ENCODE results near the gene ASCC3.
"Not testable (repeated sequence)": the region's sequence is repeated elsewhere in the genome, so short reads cannot be mapped to it uniquely, and the experiment has no call there.

Gene ASCC3

DNA sequence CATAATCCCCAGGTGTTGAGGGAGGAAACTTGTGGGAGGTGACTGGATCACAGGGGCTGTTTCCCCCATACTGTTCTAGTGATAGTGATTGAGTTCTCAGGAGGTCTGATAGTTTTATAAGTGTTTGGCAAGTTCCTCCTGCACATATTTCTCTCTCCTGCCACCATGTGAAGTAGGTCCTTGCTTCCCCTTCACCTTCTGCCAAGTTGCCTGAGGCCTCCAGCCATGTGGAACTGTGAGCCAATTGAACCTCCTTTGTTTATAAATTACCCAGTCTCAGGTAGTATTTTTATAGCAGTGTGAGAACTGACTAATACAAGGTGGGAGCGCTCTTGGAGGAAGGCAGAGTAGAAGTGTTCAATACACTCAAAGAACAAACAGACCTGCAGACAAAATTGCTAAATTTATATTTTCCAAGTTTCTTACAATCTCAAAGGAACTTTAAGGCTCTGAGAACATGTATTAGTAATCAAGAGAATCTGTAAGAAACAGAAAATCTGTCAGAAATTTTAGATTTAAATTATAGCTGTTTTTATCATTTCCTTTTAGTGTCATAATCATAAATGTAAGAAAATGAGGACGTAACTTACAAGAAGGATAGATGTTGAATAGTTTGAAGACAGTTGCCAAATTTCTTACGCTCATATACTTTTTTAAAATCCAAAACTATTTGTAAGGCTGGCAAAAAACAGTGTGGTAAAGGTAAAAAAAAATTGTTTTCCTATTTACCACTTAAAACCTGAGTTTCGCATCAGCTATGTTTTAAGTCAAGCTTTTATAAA is 77.7 kb downstream of the ASCC3 start:
- no peak for DNase-seq (ENCODE audit: low read depth in 2 of 2)

DNA sequence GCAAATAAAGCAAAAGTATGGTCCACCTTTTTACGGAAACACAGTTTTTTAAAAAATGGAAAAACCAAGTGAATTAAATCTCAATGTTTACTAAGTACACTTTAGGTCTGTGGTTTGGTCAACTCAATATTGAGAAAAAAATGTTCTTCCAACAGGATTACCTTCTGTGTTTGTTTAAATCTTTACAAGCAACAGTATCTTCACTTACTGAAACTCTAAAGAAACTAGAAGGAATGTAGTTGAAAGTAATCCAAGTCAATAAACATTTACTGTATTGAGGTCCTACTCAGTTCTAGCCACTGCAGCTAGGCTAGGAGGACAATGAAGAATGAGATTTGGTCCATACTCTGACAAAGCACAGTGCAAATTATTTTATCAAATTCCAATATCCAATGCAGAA is 80.1 kb downstream of the ASCC3 start:
- DNase-seq (ENCODE audit: low read depth in 2 of 2): no peak

DNA sequence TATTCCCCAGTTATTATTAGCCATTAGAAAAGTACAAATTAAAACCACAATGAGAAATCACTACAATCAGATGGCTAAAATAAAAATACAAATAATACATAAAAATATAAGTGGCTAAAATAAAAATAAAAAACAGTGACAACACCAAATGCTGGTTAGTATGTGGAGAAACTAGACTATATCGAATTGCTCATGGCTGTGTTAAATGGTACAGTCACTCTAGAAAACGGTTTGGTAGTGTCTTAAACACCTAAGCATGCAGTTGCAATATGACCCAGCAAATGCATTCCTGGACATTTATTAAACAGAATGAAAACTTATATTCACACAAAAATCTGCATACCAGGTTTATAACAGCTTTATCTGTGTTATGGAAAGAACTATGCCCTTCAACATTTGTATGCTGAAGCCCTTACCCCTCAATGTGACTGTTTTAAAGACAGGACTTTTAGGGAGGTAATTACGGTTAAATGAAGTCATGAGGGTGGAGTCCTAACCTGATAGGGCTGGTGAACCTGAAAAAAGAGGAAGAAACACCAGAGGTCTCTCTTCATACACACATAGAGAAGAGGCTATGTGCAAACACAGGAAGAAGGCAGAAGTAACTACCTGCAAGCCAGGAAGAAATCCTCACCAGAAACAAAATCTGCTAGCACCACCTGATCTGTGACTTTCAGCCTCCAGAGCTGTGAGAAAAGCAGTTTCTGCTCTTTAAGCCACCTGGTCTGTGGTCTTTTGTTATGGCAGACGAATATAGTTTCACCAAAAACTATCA is 84.9 kb downstream of the ASCC3 start:
- DNase-seq (ENCODE audit: low read depth in 2 of 2): no peak

DNA sequence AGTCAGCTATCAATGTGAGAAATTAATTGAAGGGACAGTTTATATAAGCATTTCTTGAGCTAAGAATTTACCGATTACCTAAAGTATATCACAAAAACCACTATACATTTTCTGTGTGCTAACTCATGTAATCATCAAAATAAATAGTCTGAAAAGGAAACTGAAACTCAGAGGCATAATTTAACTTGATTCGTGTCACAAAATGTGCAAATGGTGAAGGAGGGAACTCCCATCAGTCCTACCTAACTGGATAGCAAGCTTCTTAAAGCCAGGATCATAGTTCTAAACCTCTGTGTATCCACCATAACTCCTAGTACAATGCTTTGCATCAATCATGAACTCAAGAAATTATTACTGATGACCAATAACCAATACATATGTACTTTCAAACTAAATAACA is 91.0 kb downstream of the ASCC3 start:
- no peak for DNase-seq (ENCODE audit: low read depth in 2 of 2)

DNA sequence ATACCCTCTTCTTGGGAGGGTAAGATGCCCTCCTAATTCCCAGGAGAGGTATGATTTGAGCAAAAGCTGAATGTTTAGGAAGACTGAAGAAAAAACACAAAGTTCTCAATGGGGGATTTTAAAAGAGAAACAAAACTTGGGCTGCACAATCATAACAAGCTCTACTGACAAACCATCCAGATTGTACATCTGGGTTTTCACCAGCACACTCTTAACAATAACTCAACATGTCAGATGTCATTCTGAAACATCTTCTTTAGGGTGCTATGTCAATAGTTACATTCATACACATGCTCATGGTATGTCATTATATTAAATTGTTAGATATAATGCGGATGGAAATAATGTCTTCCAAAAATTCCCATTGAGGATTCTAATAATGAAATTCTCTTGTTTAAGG is 95.1 kb downstream of the ASCC3 start:
- no peak for DNase-seq (ENCODE audit: low read depth in 2 of 2)

DNA sequence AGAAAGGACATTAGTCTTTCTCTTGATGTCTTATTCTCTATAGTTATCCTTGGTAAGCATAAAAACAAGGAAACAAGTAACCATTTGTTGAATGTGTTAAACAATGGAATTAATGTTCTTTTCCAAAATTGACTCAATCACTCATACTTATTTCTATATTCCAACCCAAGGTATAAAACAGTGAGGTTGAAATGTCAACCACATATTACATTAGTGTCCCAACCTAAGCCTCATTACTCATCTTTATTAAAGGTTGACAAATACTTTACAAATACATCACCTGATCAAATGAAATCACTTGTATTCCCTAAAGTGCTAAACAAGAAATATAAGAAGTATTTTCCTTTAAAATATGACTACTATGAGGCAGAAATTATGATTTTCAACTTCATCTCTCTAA is 100.5 kb downstream of the ASCC3 start:
- no peak for DNase-seq (ENCODE audit: low read depth in 2 of 2)

DNA sequence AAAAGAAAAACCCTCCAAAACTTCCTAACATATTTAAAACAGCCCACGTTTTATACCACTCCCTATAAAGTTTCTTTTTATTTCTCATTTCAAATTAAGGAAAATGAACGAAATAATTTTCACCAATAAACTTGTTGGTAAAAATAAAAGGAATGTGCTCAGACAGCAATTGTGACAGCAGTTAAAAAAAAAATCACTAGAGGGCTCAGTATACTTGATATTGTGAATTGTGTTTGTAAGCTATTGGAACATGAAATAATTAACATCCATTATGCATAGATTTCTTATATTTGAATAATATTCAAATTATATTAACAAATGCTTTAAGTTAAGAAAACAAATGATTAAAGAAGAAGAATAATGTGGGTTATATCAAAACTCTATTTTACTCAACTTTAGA is 105.5 kb downstream of the ASCC3 start:
- DNase-seq (ENCODE audit: low read depth in 2 of 2): no peak

DNA sequence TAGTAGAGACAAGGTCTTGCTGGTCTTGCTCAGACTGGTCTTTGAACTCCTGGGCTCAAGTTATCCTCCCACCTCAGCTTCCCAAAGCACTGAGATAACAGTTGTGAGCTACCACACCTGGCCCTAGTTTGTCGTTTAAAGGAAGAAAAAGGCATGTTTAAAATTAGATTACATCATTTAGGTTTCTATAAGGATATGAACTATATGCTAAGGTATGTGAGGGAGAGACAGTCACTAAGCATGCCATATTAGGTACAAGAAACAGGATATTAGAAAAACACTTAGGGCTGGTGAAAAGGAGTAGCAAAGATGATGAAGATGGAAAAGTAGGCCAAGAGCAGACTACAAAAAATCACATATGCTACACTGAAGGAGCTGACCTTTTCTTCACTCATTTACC is 106.4 kb downstream of the ASCC3 start:
- DNase-seq (ENCODE audit: low read depth in 2 of 2): no peak

DNA sequence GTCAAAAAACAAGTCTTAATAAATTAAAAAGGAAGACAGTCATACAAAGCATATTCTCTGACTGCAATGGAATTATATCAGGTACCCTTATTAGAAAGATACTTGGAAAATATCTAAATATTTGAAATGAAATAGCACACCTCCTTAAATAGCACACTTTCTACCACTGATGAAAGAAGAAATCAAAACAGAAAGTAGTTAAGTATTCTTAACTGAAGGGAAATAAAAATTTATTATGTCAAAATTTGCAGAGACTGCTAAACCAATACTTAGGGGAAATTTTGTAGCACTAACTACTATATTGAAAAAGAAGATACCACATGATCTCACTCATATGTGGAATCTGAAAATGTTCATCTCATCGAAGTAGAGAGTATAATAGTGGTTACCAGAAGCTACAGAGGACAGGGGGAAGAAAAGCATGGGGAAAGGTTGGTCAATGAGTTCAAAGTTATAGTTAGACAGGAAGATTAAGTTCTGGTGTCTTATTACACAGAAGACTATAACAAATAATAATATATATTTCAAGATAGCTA is 112.2 kb downstream of the ASCC3 start:
- DNase-seq (ENCODE audit: low read depth in 2 of 2): no peak

DNA sequence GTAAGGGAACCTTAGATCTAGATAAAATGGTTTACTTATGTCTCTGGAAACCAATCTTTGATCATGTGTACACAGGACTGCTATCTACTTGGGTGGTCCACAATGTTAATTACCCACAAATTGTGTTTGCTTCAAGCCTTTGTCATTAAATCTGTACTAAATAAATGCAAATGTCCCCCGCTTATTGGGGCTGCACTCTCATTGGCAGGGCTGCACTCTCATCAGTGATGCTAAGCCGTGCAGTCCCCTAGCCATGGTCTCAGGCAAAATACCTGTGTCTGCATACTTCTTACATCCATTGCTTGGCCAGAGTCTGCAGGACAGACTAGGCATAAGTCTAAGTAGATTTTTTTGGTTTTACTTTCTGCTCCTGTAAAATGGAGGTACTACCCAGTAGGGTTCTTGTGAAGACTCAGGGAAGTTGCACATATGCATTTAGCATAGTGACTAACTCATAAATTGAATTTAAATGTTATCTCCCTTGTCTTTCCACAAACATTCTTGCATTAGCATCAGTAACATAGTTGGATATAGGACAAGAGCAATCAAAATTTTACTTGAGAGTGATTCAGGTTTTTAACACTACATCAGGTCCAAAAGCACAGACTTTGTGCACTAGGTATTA is 117.4 kb downstream of the ASCC3 start:
- no peak for DNase-seq (ENCODE audit: low read depth in 2 of 2)

DNA sequence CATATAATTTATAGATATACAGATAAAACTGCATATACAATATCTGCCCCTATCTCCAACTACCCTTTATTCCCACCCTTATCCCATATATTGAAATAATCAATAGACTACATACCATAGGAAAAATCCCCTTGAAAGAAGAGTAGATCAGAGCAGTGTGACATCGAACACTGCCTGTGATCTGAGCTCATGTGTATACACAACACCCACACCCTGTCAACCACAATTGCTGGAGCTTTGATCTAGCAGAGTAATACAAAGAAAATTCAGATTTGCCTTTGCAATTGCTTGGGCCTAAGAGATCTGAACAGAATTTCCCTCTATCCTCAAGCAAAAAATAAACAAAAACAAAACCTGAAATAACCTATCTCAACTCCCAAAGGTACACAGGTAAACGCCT is 119.3 kb downstream of the ASCC3 start:
- no peak for DNase-seq (ENCODE audit: low read depth in 2 of 2)

DNA sequence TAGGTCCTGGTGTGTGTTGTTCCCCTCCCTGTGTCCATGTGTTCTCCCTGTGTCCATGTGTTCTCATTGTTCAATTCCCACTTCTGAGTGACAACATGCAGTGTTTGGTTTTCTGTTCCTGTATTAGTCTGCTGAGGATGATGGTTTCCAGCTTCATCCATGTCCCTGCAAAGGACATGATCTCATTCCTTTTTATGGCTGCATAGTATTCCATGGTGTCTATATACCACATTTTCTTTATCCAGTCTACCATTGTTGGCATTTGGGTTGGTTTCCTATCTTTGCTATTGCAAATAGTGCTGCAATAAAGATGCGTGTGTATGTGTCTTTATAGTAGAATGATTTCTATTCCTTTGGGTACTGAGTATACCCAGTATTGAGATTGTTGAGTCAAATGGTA is 122.7 kb downstream of the ASCC3 start:
- not testable (repeated sequence) for DNase-seq (ENCODE audit: low read depth in 2 of 2)

DNA sequence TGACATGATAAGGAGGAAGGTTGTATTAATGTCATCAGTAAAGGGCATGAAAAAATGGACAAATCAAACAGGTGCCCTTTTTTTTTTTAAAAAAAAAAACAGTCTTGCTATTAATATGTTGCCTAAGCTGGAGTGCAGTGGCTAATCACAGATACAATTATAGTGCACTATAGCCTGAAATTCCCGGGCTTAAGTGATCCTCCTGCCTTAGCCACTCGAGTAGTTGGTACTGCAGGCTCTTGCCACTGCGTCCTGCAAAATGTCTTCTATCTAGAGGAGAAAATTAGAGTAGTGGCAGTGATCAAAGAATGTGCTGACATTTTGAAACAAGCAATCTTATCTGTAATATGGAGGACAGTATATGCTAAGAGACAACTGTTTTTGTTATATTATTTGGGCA is 127.7 kb downstream of the ASCC3 start:
- no peak for DNase-seq (ENCODE audit: low read depth in 2 of 2)

DNA sequence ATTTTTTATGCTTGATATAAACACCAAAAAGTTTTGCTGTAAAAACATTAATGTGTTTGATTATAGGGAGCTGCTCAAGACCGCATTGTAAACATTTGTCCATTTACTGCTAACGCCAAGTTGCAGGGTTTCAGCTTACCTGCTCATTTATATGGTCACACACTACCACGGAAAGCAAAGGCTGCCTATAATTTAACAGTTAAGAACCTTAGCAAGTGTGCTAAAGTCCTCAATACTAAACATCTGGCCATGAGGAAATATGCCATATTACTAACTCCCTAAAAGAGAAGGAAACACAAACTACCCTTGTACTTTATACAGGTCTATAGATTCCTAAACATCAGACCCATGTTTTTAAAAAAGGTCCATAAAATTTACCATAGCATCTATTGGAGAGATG is 129.5 kb downstream of the ASCC3 start:
- no peak for DNase-seq (ENCODE audit: low read depth in 2 of 2)

DNA sequence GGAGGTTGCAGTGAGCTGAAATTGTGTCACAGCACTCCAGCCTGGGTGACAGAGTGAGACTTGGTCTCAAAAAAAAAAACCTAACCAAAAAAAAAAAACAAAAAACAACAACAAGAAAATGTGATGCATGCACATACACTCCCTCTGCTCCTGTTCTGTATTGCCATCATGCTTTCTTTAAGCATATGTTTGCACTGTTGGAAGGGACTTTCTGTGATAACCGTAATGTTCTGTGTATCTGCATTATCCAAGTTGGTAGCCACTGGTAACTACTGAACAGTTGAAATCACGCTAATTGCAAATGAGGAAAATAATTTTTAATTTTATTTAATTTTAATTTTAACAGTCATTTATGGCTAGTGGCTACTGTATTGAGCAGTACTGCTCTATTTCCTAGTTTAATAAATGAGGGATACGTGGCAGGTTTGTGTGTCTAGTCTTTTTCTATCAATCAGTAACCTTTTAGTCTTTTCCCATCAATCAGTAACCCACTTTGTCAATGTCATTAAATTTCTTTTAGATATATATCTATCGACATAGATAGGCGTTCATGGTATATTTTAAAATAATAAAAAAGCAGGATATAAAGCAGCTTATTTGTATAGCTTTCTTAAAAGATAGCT is 135.6 kb downstream of the ASCC3 start:
- DNase-seq (ENCODE audit: low read depth in 2 of 2): no peak

DNA sequence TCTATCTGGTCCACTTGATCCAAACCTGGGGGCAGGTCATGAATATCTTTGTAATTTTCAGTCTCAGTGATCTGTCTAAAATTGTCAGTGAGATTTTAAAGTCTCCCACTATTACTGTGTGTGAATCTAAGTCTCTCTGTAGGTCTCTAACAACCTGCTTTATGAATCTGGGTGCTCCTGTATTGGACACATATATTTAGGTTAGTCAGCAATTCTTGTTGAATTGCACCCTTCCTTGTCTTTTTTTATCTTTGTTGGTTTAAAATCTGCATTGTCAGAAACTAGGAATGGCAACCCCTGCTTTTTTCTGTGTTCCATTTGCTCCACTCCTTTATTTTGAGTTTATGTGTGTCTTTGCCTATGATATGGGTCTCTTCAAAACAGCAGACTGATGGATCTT is 140.7 kb downstream of the ASCC3 start:
- DNase-seq (ENCODE audit: low read depth in 2 of 2): no peak

DNA sequence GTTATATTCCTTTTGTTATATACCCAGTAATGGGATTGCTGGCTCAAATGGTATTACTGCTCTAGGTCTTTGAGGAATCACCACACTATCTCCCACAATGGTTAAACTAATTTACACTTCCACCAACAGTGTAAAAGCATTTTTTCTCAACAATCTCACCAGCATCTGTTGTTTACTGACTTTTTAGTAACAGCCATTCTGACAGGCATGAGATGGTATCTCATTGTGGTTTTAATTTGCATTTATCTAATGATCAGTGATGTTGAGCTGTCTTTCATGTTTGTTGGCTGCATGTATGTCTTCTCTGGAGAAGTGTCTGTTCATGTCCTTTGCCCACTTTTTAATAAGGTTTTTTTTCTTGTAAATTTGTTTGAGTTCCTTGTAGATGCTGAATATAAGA is 143.4 kb downstream of the ASCC3 start:
- not testable (repeated sequence) for DNase-seq (ENCODE audit: low read depth in 2 of 2)

DNA sequence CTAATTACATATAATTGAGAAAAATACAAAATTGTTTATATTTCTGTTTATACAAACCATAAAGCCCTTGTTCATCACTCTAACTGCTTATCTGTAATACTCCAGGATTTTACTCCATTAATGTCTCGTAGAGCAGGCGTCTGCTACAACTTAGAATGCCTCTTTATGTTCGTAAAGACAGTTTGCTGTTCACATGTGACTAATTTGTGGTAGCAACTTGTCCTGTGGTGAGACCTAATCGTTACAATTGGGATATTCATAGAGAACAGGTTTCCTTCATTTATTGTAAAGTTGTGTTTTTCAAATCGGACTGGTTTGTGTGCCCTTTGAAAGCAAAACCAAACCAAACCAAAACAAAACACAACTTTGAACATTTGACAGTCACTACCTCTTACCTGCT is 149.7 kb downstream of the ASCC3 start:
- DNase-seq (ENCODE audit: low read depth in 2 of 2): no peak

DNA sequence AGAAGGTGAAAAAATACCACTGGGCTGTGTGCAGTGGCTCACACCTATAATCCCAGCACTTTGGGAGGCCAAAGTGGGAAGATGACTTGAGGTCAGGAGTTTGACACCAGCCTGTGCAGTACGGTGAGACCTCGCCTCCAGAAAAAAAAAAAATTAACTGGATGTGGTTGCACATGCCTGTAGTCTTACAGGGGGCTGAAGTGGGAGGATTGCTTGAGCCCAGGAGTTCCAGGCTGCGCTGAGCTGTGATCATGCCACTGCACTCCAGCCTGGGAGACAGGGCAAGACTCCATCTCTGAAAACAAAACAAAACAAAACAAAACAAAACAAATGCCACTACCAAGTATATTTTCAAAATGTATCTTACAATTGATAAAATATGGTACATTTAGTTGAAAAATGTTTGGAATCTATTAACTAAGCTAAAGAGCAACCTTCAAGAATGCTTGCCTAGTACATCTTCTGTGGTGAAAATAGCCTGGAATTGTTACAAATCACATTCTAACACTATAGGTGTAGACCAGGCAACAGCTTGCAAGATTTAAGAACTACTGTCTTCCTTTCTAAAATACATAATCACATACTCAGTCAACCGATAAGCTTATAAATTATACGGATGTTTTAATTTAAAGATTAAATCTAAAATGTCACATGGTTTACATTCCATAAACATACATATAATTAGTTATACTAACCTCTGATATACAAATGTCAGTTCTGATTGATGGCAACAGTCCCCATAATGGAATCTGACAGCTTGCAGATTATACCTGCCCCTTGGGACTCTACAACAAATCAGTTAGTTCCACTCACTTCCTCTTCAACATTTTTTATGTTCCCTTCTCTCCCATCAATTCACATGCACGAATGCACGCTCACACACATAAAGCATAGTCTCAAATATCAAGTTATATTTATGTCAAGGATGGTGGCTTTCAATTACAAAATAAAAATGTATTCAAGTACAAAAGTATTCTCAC is 150.8 kb downstream of the ASCC3 start:
- no peak for DNase-seq (ENCODE audit: low read depth in 2 of 2)

DNA sequence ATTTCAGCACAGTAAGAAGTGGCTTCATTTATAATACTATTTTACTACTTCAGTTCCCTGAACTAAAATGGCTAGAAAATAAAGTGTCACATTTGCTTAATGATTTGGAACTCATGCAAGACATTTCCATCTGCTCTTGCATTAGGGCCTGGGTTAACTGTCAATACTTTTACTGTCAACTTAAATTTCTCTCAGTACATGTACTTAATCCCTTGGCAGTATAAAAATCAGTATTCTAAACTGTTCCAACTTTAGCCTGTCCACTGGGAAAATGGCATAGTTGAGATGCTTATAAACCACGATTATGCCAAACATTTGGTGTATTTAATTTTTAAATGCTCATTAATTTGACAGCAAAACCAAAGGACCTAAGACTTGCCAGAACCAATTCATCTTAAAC is 154.5 kb downstream of the ASCC3 start:
- DNase-seq (ENCODE audit: low read depth in 2 of 2): no peak

DNA sequence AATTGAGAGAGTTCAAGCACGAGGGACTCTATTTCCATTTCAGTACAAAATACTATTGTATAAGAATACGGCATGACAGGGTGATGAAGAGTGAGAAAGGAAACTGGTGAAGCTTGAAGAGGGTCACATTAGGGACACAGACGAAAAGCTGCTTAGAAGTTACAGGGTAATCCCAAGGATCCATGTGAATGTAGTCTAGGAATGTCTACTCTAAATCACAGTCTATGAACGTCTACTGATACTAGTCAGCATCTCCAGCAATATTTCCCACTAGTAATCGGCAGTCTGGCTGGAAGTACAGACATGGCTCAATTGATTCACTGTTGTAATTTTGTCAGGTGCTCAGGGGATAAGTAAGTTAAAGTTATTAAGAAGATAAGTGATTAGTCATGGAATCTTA is 156.4 kb downstream of the ASCC3 start:
- DNase-seq (ENCODE audit: low read depth in 2 of 2): no peak

Measured in stimulated activated CD4-positive, alpha-beta T cell treated with anti-CD3 and anti-CD28 coated beads, Interleukin-4, amount 100 ng/mL, for 48 hours (primary cell).